ENCODE data around the gene ADSS1. TPM values are rescaled to one million over a fixed set of nuclear protein-coding genes. Genes with fewer than 3 reads are reported as not detected.

Gene ADSS1
- polyA plus RNA-seq, 1 of the 3 experiments (the other 2 are of a cell fraction) = 14.3 TPM

- POLR2A ChIA-PET = no interaction called here
- CTCF ChIA-PET = interaction anchor here (0.8 to 6.3 kb wide), 6 partner anchors 9 to 511 kb away, joined by 3 to 33 read pairs (median 5); partner anchors contain the start of gene ADSS1
Measured at GRCh38 chr14:104697892-104698583, 26.0 kb upstream of the ADSS1 start.

GRCh38 chr14:104698688-104699425 is 25.2 kb upstream of the ADSS1 start:
- 95% methylated on average over 13 of the region's 24 CpGs for WGBS (ENCODE audit: low lambda C conversion rate)
- H3K27ac ChIP-seq (ENCODE audit: low read depth in 2 of 2, low read length in 1 of 2) = no peak overlapping the region
- no peaks in the 10 kb centered on the region for H3K9me2 ChIP-seq
- peaks cover 49% of the 10 kb centered on the region for H4K20me1 ChIP-seq (ENCODE audit: insufficient read depth)
- peaks cover 52% of the 10 kb centered on the region for H3K79me2 ChIP-seq (ENCODE audit: insufficient read depth)
- ChIA-PET POLR2A (no interaction called here), CTCF (interaction anchor here (0.8 to 6.3 kb wide), 4 partner anchors 8 to 48 kb away, joined by 4 to 33 read pairs (median 6); no protein-coding TSS in a partner anchor)
- peaks cover 0 to 21% of the 10 kb centered on the region in 2 experiments for H3K36me3 ChIP-seq (replicated peaks in 1 of 2; ENCODE audit: control insufficient read depth in 1 of 2, insufficient read depth in 2 of 2, low read length in 1 of 2)
- H2AFZ ChIP-seq (ENCODE audit: low read depth) = no peak overlapping the region
- H3K4me1 ChIP-seq (ENCODE audit: control insufficient read depth in 1 of 2, insufficient read depth in 2 of 2, low read depth in 1 of 2, low read length in 1 of 2) = peaks cover 0 to 14% of the 10 kb centered on the region in 2 experiments; a peak in 1 of 4 replicates
- no peaks in the 10 kb centered on the region for H3F3A ChIP-seq (replicated peaks; ENCODE audit: insufficient read depth)
- no peak for DNase-seq
- no peaks in the 10 kb centered on the region for H3K9me3 ChIP-seq
- H3K4me2 ChIP-seq = no peak overlapping the region
- H3K27me3 ChIP-seq (ENCODE audit: insufficient read depth) = no peaks in the 10 kb centered on the region
- H3K9ac ChIP-seq = no peak overlapping the region
- H3K4me3 ChIP-seq (ENCODE audit: low read depth in 2 of 2, low read length in 1 of 2) = no peak overlapping the region
- no peak for TF ChIP-seq IRF3 (IDR thresholded peaks at IDR 0.05; ENCODE audit: low read depth, low read length)
- no peak for TF ChIP-seq PBX3 (IDR thresholded peaks at IDR 0.05)
- no peak for TF ChIP-seq MAX (IDR thresholded peaks at IDR 0.05; ENCODE audit: low read depth)
- TF ChIP-seq RAD21 (IDR thresholded peaks at IDR 0.05; ENCODE audit: low read length) = no peak
- no peak for TF ChIP-seq REST (IDR thresholded peaks at IDR 0.05; ENCODE audit: low read depth, low read length)
- TF ChIP-seq TCF12 (IDR thresholded peaks at IDR 0.05) = no peak
- TF ChIP-seq USF2 (IDR thresholded peaks at IDR 0.05; ENCODE audit: borderline replicate concordance, low read depth, low read length) = no peak
- TF ChIP-seq EZH2phosphoT487 (IDR thresholded peaks at IDR 0.05; ENCODE audit: borderline replicate concordance, low read depth) = no peak
- TF ChIP-seq ZBTB33 (IDR thresholded peaks at IDR 0.05; ENCODE audit: borderline replicate concordance, low read depth) = no peak
- TF ChIP-seq RFX5 (IDR thresholded peaks at IDR 0.05; ENCODE audit: low read length) = no peak

More at GRCh38 chr14:104697892-104698583, 26.0 kb upstream of the ADSS1 start:
- H4K20me1 ChIP-seq (ENCODE audit: insufficient read depth) = peaks cover 57% of the 10 kb centered on the region
- no peaks in the 10 kb centered on the region for H3K27me3 ChIP-seq (ENCODE audit: insufficient read depth)
- H3K4me1 ChIP-seq (ENCODE audit: control insufficient read depth in 1 of 2, insufficient read depth in 2 of 2, low read depth in 1 of 2, low read length in 1 of 2) = peaks cover 0 to 14% of the 10 kb centered on the region in 2 experiments; a peak in 1 of 4 replicates
- no peaks in the 10 kb centered on the region for H3K9me3 ChIP-seq
- no peaks in the 10 kb centered on the region for H3K9me2 ChIP-seq
- peaks cover 0 to 16% of the 10 kb centered on the region in 2 experiments for H3K36me3 ChIP-seq (replicated peaks in 1 of 2; ENCODE audit: control insufficient read depth in 1 of 2, insufficient read depth in 2 of 2, low read length in 1 of 2)
- 87% methylated on average over 15 of the region's 19 CpGs for WGBS (ENCODE audit: low lambda C conversion rate)
- H3K9ac ChIP-seq = no peak overlapping the region
- no peak for TF ChIP-seq USF2 (IDR thresholded peaks at IDR 0.05; ENCODE audit: borderline replicate concordance, low read depth, low read length)
- TF ChIP-seq POLR2AphosphoS5 (IDR thresholded peaks at IDR 0.05; ENCODE audit: low read depth, low read length) = no peak
- TF ChIP-seq EZH2phosphoT487 (IDR thresholded peaks at IDR 0.05; ENCODE audit: borderline replicate concordance, low read depth) = no peak
- no peaks in the 10 kb centered on the region for H3F3A ChIP-seq (replicated peaks; ENCODE audit: insufficient read depth)
- no peak overlapping the region for H3K4me2 ChIP-seq
- no peak overlapping the region for H3K4me3 ChIP-seq (ENCODE audit: low read depth in 2 of 2, low read length in 1 of 2)
- DNase-seq = no peak
- no peak overlapping the region for H3K27ac ChIP-seq (ENCODE audit: low read depth in 2 of 2, low read length in 1 of 2)
- H3K79me2 ChIP-seq (ENCODE audit: insufficient read depth) = peaks cover 60% of the 10 kb centered on the region
- H2AFZ ChIP-seq (ENCODE audit: low read depth) = no peak overlapping the region

Measured in SK-N-SH (cell line).